HG02642 (cell line): ENCODE data around the gene GTF2H1.
A peak's percentile ranks its signal among the peaks of the same experiment; 100 is the strongest.
"Not testable (repeated sequence)": the region's sequence is repeated elsewhere in the genome, so short reads cannot be mapped to it uniquely, and the experiment has no call there.

Experiments used
- ATAC-seq: cut with Tn5 transposase; IDR thresholded peaks from one replicate; pipeline ENCODE4 v1.9.1; 2021; ENCODE audit warnings: mild to moderate bottlenecking; ENCODE audit not compliant: unreplicated experiment, poor library complexity

The GTF2H1 gene

DNA sequence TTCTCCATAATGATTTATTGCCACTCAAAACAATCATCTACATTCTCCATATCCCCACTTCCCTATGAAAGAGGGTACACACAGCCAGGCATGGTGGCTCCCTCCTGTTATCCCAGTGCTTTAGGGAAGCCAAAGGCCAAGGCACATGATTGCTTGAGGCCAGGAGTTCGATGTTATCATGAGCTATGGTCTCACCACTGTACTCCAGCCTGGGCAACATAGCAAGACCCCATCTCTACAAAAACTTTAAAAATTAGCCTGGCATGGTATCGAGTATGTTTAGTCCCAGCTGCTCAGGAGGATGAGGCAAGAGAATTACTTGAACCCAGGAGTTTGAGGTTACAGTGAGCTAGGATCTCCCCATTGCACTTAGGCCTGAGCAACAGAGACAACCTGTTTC lies 6.5 kb upstream of the GTF2H1 start:
- ATAC-seq, result no peak

DNA sequence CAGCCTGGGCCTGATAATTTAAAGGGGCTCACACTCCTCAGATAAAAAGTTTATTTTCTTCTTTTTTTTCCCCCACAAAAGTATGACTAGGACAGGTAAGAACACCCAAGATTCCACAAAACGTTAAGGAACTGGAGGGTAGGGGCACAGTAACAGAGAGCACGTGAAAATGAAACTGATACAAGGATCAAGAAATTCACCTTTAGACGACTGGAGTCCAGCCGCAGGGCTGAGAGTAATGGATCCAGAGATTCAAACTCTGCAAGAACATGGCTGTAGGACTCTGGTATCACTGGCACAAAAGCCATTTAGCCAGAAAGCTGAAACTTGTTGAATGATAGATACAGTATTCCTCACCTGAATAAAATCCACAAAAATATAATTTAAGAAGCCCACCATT lies 4.8 kb upstream of the GTF2H1 start:
- ATAC-seq, result no peak

DNA sequence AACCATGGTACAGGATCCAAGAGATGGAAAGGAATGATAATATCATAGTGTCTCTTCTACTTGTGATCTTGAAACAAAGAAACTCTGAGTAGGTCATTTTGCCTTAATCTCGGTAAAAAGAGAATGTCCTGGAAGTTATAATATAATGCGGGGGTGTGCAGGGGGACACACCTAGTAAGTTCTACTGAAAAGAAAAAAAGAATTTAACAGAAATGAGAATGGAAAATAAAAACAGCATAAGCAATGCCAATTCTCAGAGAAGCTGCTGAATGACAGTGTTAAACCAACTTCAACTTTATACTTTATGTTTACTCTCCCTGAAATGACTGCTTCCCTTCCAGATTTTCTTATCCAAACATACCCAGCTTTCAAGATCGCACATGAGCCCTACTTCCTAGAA lies 2.5 kb upstream of the GTF2H1 start:
- no peak for ATAC-seq

DNA sequence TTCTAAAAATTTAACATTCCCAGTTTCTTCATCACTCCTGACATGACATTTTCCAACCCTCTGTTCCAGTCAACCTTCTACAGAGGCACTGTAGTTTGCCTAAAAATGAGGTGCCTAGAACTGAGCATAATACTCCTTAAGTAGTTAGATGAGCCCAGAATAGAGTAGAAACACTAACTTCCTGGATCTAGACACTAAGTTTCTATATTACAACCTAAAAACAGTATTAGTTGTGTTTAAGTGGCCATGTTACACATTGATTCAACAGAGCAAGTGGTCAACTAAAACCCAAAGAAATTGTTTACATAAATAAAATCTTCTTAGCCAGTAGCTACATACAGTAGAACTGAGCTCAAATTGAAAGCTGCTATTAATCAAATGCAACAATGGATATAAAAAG lies 1.8 kb upstream of the GTF2H1 start:
- ATAC-seq, result no peak

DNA sequence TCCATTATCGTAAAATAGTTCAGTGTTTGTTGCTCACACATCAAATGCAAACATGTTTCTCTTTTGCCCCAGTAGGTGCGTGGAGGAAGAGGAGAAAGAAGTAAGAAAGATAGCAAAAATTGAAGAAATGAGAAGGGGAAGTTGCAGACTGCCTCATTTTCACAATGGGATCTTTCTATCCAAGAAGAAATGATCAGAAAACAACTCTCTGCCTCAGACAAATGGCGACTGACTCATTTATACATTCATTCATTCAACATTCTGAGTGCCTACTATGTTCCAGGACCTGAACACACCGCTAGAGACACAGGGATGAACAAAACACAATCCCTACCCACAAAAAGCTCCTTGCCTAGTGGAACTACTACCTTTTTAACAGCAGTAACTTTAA lies 794 bp upstream of the GTF2H1 start:
- ATAC-seq, result peak; percentile 6

DNA sequence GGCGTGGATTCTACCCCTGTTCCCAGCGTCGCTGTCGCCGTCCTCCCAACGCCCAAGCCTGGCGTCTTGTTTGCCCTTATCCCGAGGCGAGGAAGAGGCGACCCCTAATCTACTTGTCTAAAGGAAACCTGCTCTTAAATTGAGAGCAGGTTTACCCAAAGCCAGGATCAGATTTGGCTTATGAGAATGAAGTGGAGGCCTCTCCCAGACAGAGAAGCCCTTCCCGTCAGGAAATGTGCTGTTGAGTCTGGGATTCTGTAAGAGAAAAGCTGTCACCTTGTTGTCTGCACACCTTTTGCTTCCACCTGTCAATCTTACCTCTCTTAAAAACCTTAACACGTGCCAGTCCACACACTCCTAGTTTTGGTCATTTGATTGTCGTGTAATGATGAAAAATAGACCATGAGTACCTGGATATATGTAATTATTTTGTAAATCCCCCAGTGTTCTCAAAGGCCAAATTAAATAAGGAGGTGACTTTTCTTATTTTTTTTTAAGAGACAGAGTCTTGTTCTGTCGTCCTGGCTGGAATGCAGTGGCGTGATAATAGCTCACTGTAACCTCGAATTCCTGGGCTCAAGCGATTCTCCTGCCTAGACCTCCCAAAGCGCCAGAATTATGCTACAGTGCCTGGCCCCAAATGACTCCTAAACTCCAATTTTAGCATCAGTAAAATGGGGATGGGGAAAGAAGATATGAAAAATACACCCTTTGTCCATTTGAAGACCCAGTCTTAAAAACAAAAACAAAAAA lies 627 bp downstream of the GTF2H1 start:
- no peak for ATAC-seq

DNA sequence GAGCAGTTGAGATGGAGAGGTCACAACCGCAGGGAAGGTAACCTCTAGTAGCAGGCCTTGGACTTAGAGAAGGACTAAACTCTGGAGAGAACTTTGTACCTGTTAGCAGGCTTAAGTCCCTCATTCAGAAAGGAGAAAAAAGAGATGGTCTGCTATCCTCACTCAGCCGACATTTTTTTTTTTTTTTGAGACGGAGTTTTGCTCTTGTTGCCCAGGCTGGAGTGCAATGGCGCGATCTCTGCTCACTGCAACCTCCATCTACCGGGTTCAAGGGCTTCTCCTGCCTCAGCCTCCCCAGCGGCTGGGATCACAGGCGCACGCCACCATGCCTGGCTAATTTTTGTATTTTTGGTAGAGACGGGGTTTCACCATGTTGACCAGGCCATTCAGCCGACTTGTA lies 1.5 kb downstream of the GTF2H1 start:
- not testable (repeated sequence) for ATAC-seq

DNA sequence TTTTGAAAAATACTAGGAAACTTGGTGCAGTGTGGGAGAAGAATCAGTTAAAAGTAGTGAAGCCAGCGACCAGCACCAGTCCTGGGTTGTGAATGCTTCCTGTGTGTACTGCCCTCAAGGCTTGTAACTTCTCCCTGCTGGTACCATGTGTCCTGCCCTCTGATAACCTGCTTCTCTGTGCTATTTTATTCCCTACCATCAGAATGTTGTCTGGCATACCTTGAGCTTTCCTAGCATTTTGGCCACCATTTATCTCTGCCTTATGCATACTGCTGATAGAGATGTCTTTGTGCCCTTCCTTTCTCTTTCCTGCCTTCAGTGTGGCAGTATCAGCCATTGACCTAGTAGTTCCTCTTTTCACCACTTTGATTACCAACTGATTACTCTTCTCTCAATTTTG lies 2.0 kb downstream of the GTF2H1 start:
- ATAC-seq, result no peak

DNA sequence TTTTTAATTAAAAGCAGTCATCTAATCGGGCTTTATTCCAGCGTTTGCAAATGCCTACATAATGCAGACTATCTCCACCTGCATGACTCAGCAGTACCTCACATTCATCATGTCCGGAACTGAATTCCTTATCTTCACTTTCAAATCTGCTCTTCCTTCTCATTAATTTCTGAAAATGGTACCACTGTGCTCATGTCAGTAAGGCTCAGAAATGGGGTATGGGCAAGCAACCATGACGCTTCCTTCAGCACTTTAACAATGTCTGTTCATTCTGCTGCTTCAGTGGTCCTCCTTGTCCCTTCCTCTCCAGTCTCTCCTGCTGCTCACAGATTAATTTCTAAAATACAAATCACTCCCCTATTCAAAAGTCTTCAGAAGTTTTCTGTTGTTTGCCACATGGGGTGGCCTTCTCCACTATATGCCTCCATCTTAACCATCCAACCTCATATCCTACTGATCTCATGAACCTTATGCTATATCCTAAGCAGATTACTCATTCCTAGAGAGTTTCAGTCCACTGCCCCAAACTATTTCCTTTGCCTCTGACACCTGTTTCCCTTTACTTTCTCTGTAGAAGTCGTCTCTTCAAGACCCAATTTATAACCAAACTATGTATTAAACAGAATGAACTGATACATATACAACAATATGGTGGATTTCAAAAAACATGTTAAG lies 7.0 kb downstream of the GTF2H1 start:
- peak; percentile 66 for ATAC-seq

DNA sequence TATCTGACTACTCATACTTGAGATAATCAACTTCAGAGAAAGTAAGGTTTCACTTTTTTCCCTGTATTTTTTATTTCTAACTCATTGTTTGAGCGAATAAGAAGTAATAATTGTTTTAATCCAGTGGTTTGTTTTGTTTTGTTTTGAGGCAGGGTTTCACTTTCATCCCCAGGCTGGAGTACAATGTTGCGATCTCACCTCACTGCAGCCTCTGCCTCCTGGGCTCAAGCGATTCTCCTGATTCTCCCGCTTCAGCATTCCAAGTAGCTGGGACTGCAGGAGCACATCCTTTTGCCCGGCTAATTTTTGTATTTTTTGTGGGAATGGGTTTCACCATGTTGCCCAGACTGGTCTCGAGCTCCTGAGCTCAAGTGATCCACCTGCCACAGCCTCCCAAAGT lies 8.6 kb downstream of the GTF2H1 start:
- no peak for ATAC-seq

DNA sequence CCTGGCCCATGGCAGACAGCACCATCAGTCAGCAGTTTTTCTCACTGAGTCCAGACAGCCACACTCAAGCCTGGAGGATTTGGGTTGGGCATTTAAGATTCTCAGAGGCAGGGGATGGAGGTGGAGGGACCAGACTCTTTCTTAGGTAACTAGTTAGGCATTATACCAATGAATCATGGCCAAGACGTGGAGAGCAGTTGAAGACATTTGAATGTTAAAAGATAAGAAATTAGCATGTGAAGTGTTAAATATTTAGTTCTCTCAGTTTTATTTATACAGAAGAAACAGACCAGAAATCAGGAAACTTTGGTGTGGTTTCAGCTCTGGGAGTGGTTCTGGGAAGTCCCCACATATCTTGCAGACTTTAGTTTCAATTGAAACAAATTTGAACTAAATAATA lies 9.9 kb downstream of the GTF2H1 start:
- ATAC-seq, result no peak

DNA sequence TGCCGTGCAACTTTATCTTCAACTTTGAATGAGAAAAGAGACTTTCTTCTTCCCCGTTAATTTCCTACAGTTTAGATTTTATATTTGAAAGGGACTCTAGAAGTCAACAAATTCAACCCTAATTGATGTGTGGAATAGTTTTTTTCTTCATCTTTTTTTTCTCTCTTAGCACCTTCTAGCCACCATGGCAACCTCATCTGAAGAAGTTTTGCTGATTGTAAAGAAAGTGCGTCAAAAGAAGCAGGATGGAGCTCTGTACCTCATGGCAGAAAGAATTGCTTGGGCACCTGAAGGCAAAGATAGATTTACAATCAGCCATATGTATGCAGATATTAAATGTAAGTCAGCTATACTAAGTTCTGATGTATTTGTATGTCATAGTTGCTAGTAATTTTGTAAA lies 10.5 kb downstream of the GTF2H1 start:
- ATAC-seq, result no peak

DNA sequence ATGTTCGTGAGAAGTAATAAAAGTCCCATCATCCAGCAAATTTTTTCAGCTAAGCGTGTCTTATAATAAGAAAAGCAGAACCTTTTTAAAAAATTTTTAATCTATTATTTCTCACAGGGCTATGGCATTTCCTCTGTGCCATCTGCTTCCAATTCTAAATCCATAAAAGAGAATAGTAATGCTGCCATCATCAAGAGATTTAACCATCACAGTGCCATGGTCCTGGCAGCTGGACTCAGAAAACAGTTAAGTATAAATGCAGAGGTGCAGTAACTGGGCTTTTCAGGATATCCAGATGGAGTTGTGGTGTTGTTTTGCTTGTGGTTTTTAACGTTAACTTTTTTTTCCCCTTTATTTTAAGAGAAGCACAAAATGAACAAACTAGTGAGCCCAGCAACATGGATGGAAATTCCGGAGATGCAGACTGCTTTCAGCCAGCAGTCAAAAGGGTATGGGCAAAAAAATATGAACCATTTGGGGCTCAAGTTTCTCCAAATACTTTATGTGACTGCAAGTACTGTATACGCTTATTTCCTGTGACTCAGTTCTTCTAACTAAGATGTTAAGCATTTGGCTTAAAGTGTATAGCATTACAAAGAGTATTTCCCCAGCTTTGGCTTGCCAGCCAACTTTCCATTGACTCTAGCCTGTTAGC lies 25.2 kb downstream of the GTF2H1 start:
- ATAC-seq, result no peak

DNA sequence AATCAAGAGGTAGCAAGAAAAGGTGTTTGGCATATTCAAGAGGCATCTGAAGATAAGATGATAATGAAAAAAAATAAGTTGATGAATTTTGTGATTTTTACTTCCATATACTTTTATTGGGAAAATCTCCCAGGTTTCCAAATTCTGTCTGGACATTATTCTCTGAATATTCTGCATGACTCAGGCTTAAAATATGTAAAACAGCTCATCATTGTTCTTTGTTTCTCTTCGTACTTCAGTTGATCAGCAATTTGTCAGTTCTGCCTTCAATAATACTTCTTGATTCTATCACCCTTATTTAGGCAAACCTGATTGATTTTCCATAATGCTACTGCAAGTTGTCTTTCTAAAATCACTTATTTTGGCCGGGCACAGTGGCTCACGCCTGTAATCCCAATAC lies 30.2 kb downstream of the GTF2H1 start:
- ATAC-seq, result no peak

DNA sequence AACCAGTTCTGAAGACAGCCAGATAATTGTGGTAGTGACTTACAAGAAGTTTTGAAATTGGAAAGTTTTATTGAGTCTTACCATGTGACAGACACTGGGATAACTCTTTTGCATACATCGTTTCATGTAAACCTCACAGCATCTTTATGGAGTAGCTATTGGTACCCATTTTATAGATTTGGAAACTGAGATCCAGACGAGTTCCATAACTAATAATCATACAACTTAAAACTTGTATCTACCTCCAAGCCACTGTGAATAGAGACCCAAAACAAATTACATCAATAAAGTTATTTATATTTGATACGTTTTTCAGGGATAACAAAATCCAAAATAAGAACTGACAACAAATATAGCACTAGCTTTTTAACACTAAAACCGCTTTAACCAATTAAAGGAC lies 36.3 kb downstream of the GTF2H1 start:
- no peak for ATAC-seq

DNA sequence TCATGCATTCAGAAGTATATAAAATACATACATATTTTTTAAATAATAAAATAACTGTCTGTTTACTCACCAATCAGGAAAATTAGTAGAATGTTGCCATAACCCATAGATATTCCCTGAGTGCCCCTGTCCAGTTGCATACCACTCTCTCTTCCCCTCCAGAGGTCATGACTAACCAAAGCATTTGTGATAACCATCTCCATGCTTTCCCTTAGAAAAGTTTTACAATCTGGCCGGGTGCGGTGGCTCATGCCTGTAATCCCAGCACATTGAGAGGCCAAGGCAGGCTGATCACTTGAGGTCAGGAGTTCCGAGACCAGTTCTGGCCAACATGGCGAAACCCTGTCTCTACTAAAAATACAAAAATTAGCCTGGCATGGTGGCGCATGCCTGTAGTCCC lies 38.8 kb downstream of the GTF2H1 start:
- ATAC-seq, result no peak

DNA sequence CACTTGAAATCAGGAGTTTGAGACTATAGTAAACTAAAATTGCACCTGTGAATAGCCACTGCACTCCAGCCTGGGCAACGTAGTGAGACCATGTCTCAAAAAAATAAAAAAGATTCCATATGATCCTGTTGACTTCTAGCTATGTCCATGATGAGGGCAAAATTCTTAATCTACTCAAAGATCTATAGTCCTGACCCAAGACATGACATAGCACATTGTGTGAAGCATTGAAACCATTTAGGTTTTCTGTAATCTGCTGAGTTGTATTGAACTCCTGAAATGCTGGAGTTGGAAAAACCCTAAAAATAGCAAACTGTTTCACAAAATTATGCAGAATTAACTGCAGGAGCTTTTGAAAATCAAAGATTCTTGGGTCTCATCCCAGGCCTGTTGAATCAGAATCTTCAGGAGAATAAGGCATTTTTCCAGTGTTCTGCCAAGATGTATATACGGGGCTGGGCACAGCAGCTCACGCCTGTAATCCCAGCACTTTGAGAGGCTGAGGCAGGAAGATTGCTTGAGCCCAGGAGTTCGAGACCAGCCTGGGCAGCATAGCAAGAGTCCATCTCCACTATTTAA lies 42.2 kb downstream of the GTF2H1 start:
- ATAC-seq, result no peak

DNA sequence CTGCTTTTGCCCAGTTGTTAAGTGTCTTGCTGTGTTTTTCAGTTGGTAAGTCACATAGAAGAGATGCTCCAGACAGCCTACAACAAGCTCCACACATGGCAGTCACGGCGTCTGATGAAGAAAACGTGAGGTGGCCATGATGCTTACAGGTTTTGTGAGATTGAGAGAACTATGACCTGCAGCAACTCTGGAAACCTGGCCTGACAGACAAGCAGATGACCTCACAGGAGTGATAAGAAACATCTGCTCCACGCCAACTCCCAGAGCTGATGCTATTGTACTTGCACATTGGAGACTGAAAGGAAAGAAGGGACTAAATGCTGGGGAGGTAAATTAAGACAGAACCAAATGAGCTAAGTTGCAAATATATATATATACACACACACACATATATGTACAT lies 43.4 kb downstream of the GTF2H1 start:
- ATAC-seq, result no peak

DNA sequence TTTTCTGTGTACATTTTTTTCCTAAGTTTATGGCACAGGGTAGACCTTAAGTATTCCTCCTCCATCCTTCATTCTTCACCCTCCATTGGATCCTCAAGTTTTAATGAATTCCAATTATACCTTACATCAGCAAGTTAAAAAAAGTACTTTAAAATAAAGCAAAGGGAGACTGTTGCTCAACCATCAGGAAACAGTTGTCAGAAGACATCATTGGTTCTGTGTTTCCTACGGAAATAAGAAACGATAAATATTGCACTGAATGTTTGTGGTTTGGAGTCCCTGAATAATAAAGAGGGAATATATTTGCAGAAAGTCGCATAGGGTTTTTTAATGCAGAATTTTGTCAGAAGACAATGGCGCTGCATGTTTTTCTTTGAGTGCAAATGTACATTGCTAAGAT lies 43.9 kb downstream of the GTF2H1 start:
- no peak for ATAC-seq

DNA sequence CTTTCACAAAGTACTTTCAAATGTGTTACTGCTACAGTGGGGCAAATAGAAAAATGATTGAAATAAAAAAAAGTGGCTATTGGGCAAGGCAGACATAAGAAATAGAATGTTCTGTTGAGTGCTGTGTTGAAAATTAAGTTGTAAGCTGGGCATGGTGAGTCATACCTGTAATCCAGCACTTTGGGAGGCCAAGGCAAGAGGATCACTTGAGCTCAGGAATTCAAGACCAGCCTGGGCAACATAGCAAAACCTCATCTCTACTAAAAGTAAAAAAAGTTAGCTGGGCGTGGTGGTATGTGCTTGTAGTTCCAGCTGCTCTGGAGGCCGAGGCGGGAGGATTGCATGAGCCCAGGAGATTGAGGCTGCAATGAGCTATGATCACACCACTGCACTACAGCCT lies 45.1 kb downstream of the GTF2H1 start:
- no peak for ATAC-seq

DNA sequence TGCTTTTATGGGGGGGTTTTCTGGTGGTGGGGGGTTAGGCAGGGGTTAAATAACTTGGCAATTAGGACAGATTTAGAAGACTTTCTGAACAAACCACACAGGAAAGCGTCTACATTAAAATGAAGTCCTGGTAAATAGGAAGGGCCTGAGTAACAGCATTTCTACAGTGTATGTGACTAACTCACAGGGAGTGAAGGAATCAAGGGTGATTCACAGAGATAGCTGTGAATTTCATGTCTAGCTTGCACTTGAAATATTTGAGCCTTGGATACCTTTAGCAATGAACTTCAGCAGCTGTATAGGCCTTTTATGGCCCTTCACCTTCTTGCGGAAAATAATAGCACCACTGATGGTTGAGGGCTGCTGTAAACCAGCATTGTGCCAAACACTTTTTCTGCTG lies 45.9 kb downstream of the GTF2H1 start:
- ATAC-seq, result no peak
